Astrocyte (in vitro differentiated cells and primary cell): ENCODE data around the gene CFHR4.

ENCODE experiments used
- EZH2 ChIP-seq: IDR thresholded peaks from 2 replicates; pipeline ENCODE4 v1.6.1; 2012; ENCODE audit warnings: mild to moderate bottlenecking, low read length, inconsistent platforms; ENCODE audit not compliant: insufficient read depth
- TF ChIP-seq, protein P1 (sequence below): IDR thresholded peaks from 2 replicates; pipeline ENCODE4 v1.5.1; 2011; ENCODE audit warnings: low read depth, mild to moderate bottlenecking, inconsistent platforms, low read length, moderate library complexity; ENCODE audit not compliant: insufficient read depth

DNA sequence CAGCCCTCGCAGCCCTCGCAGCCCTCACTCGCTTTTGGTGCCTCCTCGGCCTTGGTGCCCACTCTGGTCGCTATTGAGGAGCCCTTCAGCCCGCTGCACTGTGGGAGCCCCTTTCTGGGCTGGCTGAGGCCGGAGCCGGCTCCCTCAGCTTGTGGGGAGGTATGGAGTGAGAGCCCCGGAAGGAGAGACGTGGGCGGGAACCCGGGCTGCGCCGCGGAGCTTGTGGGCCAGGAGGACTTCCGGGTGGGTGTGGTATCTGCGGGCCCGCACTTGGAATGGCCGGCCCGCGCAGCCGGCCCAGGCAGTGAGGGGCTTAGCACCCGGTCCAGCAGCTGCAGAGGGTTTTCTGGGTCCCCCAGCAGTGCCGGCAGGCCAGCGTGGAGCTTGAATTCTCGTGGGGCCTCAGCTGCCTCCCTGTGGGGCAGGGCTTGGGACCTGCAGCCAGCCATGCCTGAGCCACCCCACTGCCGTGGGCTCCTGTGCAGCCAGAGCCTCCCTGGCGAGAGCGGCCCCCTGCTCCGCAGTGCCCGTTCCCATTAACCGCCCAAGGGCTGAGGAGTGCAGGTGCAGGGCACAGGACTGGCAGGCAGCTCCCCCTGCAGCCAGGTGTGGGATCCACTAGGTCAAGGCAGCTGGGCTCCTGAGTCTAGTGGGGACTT, 45.8 kb downstream of the CFHR4 start:
- TF ChIP-seq, protein P1, sequence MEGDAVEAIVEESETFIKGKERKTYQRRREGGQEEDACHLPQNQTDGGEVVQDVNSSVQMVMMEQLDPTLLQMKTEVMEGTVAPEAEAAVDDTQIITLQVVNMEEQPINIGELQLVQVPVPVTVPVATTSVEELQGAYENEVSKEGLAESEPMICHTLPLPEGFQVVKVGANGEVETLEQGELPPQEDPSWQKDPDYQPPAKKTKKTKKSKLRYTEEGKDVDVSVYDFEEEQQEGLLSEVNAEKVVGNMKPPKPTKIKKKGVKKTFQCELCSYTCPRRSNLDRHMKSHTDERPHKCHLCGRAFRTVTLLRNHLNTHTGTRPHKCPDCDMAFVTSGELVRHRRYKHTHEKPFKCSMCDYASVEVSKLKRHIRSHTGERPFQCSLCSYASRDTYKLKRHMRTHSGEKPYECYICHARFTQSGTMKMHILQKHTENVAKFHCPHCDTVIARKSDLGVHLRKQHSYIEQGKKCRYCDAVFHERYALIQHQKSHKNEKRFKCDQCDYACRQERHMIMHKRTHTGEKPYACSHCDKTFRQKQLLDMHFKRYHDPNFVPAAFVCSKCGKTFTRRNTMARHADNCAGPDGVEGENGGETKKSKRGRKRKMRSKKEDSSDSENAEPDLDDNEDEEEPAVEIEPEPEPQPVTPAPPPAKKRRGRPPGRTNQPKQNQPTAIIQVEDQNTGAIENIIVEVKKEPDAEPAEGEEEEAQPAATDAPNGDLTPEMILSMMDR = no peak
- no peak for TF ChIP-seq EZH2
